ENCODE results near the gene SLC43A2. TPM values are rescaled to one million over a fixed set of nuclear protein-coding genes. Genes with fewer than 3 reads are reported as not detected.

SLC43A2 gene
- total and polyA plus RNA-seq, 4 donors, result 27.0 to 125 (median 68.6) TPM

GRCh38 chr17:1522626-1523025 is 106.0 kb downstream of the SLC43A2 start:
- no peak for TF ChIP-seq CTCF (IDR thresholded peaks at IDR 0.05; ENCODE audit: control extremely low read depth, extremely low read depth)
- WGBS, 2 donors, result 91% methylated on average over 5 of the region's 5 CpGs
- no peak overlapping the region for H3K4me3 ChIP-seq
- no peak for ATAC-seq (ENCODE audit: insufficient read depth, low FRiP score)
- peaks cover 0 to 3% (median 0%) of the 10 kb centered on the region in 5 donors for H3K4me1 ChIP-seq (ENCODE audit: control insufficient read depth in 5 of 5, insufficient read depth in 5 of 5, low read length in 5 of 5)
- no peak for DNase-seq
- H3K9ac ChIP-seq (ENCODE audit: insufficient read depth in 1 of 2, low read length in 2 of 2), result no peak overlapping the region
- no peaks in the 10 kb centered on the region for H3K9me3 ChIP-seq (ENCODE audit: control insufficient read depth in 4 of 4, insufficient read depth in 3 of 4, low read length in 3 of 4)
- H3K27ac ChIP-seq (ENCODE audit: low read depth in 1 of 2, low read length in 1 of 2), result no peak overlapping the region
- peaks cover 0 to 19% (median 14%) of the 10 kb centered on the region in 4 donors for H3K36me3 ChIP-seq (ENCODE audit: control insufficient read depth in 4 of 4, insufficient read depth in 4 of 4, low read length in 4 of 4)
- H3K27me3 ChIP-seq (ENCODE audit: control insufficient read depth in 3 of 3, insufficient read depth in 3 of 3, low read length in 2 of 3), result no peaks in the 10 kb centered on the region

GRCh38 chr17:1521086-1521640 is 107.5 kb downstream of the SLC43A2 start:
- no peaks in the 10 kb centered on the region for H3K27me3 ChIP-seq (ENCODE audit: control insufficient read depth in 3 of 3, insufficient read depth in 3 of 3, low read length in 2 of 3)
- 88 to 93% methylated on average over 10 of the region's 10 CpGs for WGBS, 2 donors
- DNase-seq, result no peak
- no peak overlapping the region for H3K27ac ChIP-seq (ENCODE audit: low read depth in 1 of 2, low read length in 1 of 2)
- peaks cover 3 to 18% (median 11%) of the 10 kb centered on the region in 4 donors for H3K36me3 ChIP-seq (ENCODE audit: control insufficient read depth in 4 of 4, insufficient read depth in 4 of 4, low read length in 4 of 4)
- ATAC-seq (ENCODE audit: insufficient read depth, low FRiP score), result no peak
- peaks cover 0 to 7% (median 0%) of the 10 kb centered on the region in 5 donors for H3K4me1 ChIP-seq (ENCODE audit: control insufficient read depth in 5 of 5, insufficient read depth in 5 of 5, low read length in 5 of 5)
- no peak for TF ChIP-seq CTCF (IDR thresholded peaks at IDR 0.05; ENCODE audit: control extremely low read depth, extremely low read depth)
- no peak overlapping the region for H3K4me3 ChIP-seq
- H3K9ac ChIP-seq (ENCODE audit: insufficient read depth in 1 of 2, low read length in 2 of 2), result no peak overlapping the region
- no peaks in the 10 kb centered on the region for H3K9me3 ChIP-seq (ENCODE audit: control insufficient read depth in 4 of 4, insufficient read depth in 3 of 4, low read length in 3 of 4)

- ATAC-seq (ENCODE audit: insufficient read depth, low FRiP score) (no peak), DNase-seq (no peak)
- Histone ChIP-seq H3K9me3 (ENCODE audit: control insufficient read depth in 4 of 4, insufficient read depth in 3 of 4, low read length in 3 of 4) (no peaks in the 10 kb centered on the region), H3K27ac (ENCODE audit: low read depth in 1 of 2, low read length in 1 of 2) (no peak overlapping the region), H3K4me1 (ENCODE audit: control insufficient read depth in 5 of 5, insufficient read depth in 5 of 5, low read length in 5 of 5) (peaks cover 0 to 19% (median 0%) of the 10 kb centered on the region in 5 donors), H3K4me3 (no peak overlapping the region), H3K9ac (ENCODE audit: insufficient read depth in 1 of 2, low read length in 2 of 2) (no peak overlapping the region), H3K36me3 (ENCODE audit: control insufficient read depth in 4 of 4, insufficient read depth in 4 of 4, low read length in 4 of 4) (peaks cover 4 to 13% (median 8%) of the 10 kb centered on the region in 4 donors), H3K27me3 (ENCODE audit: control insufficient read depth in 3 of 3, insufficient read depth in 3 of 3, low read length in 2 of 3) (no peaks in the 10 kb centered on the region)
- TF ChIP-seq CTCF (IDR thresholded peaks at IDR 0.05; ENCODE audit: control extremely low read depth, extremely low read depth), result no peak
- 90 to 93% methylated on average over 7 of the region's 7 CpGs for WGBS, 2 donors
Observed at GRCh38 chr17:1519678-1520077, 109.0 kb downstream of the SLC43A2 start.

Small RNA genes lying within 50 kb of the gene (small RNA-seq; reads per million reads assigned to genes)
- not detected for gene RN7SL105P (ENCODE audit: low replicate concordance)

Other genes starting within 250 kb of the SLC43A2 start
- gene YWHAE, start 228.6 kb downstream of the SLC43A2 start, total RNA-seq, result 100 to 1,000 TPM; 400 to 432 TPM
- gene YWHAE, start 228.6 kb downstream of the SLC43A2 start, polyA plus RNA-seq, result 100 to 1,000 TPM; 348 to 390 TPM
- gene CRK, start 172.6 kb downstream of the SLC43A2 start, total RNA-seq, result 10 to 100 TPM; 62.4 to 67.5 TPM
- 10 to 100 TPM; 29.3 to 36.6 TPM for gene CRK, start 172.6 kb downstream of the SLC43A2 start, polyA plus RNA-seq
- 100 to 1,000 TPM; 101 to 237 TPM for gene MYO1C, start 136.1 kb downstream of the SLC43A2 start, total RNA-seq
- 10 to 100 TPM; 73.4 to 78.5 TPM for gene MYO1C, start 136.1 kb downstream of the SLC43A2 start, polyA plus RNA-seq
- gene INPP5K, start 112.2 kb downstream of the SLC43A2 start, total RNA-seq, result 10 to 100 TPM; 46.5 to 76.7 TPM
- 10 to 100 TPM; 33.6 to 35.5 TPM for gene INPP5K, start 112.2 kb downstream of the SLC43A2 start, polyA plus RNA-seq
- 10 to 100 TPM; 43.9 to 89.7 TPM for gene PITPNA, start 66.0 kb downstream of the SLC43A2 start, total RNA-seq
- gene PITPNA, start 66.0 kb downstream of the SLC43A2 start, polyA plus RNA-seq, result 10 to 100 TPM; 21.5 to 48.9 TPM
- 10 to 100 TPM; 34.2 to 39.7 TPM for gene SCARF1, start 16.9 kb upstream of the SLC43A2 start, total RNA-seq
- gene SCARF1, start 16.9 kb upstream of the SLC43A2 start, polyA plus RNA-seq, result 10 to 100 TPM; 17.1 to 24.5 TPM
- gene RILP, start 21.0 kb upstream of the SLC43A2 start, total RNA-seq, result 10 to 100 TPM; 25.0 to 46.3 TPM
- gene RILP, start 21.0 kb upstream of the SLC43A2 start, polyA plus RNA-seq, result 10 to 100 TPM; 23.1 to 39.8 TPM
- gene PRPF8, start 56.0 kb upstream of the SLC43A2 start, total RNA-seq, result 100 to 1,000 TPM; 208 to 277 TPM
- gene PRPF8, start 56.0 kb upstream of the SLC43A2 start, polyA plus RNA-seq, result 100 to 1,000 TPM in 1 of 2 donors, 10 to 100 TPM in 1; 97.2 to 114 TPM
- gene TLCD2, start 81.5 kb upstream of the SLC43A2 start, total RNA-seq, result 10 to 100 TPM; 13.3 to 16.1 TPM
- gene TLCD2, start 81.5 kb upstream of the SLC43A2 start, polyA plus RNA-seq, result 1 to 10 TPM; 4.4 to 6.2 TPM
- gene WDR81, start 95.9 kb upstream of the SLC43A2 start, total RNA-seq, result 10 to 100 TPM; 27.9 to 51.9 TPM
- gene WDR81, start 95.9 kb upstream of the SLC43A2 start, polyA plus RNA-seq, result 10 to 100 TPM; 26.0 to 38.5 TPM
- gene SERPINF2, start 114.0 kb upstream of the SLC43A2 start, total RNA-seq, result 10 to 100 TPM; 13.7 to 41.1 TPM
- 10 to 100 TPM; 74.9 to 78.9 TPM for gene SERPINF2, start 114.0 kb upstream of the SLC43A2 start, polyA plus RNA-seq
- 100 to 1,000 TPM; 126 to 249 TPM for gene SERPINF1, start 133.2 kb upstream of the SLC43A2 start, total RNA-seq
- 100 to 1,000 TPM; 132 to 168 TPM for gene SERPINF1, start 133.2 kb upstream of the SLC43A2 start, polyA plus RNA-seq
- gene SMYD4, start 201.1 kb upstream of the SLC43A2 start, total RNA-seq, result 10 to 100 TPM; 14.7 to 18.2 TPM
- gene SMYD4, start 201.1 kb upstream of the SLC43A2 start, polyA plus RNA-seq, result 1 to 10 TPM; 7.5 to 7.7 TPM
- gene RPA1, start 201.2 kb upstream of the SLC43A2 start, total RNA-seq, result 10 to 100 TPM; 44.1 to 82.6 TPM
- 10 to 100 TPM; 10.7 to 23.0 TPM for gene RPA1, start 201.2 kb upstream of the SLC43A2 start, polyA plus RNA-seq